Measurements from ENCODE around the gene KCNAB1. TPM values are rescaled to one million over a fixed set of nuclear protein-coding genes. Genes with fewer than 3 reads are reported as not detected.

KCNAB1 gene
- total and polyA plus RNA-seq, 2 donors (not counting 3 experiments of a cell fraction or from before 2014, with no cell fraction given) = 0.21 TPM; not detected in 1

DNA sequence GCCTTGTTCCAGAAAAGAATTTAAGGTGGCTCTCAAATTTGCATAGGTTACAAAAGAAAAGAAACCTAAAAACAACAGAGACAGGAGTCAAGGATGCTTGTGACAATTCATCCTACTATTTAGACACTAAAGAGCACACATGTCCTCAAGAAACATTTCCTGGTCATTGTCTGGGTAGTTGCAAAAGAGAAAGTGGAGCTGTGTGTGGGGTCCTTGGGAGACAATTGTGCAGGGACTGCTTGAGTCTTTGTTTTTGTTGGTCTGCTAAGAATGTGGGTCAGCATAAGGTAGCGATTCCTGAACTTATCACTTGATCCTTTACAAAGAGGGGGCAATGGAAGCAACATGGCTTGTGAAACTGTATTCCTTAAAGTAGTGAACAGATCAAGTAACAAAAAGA, 185.3 kb downstream of the KCNAB1 start:
- no peak overlapping the region for H3K4me2 ChIP-seq (ENCODE audit: insufficient read depth, low read length)
- no peaks in the 10 kb centered on the region for H4K20me1 ChIP-seq (replicated peaks; ENCODE audit: control insufficient read depth, extremely low read depth, insufficient read depth, low read length)
- FAIRE-seq = no peak
- POLR2A ChIA-PET = no interaction called here
- no peaks in the 10 kb centered on the region for H3K79me2 ChIP-seq (ENCODE audit: control insufficient read depth, insufficient read depth, low read length)
- CTCF ChIA-PET = interaction anchor here (1.1 to 1.6 kb wide), 3 partner anchors 8 to 131 kb away, joined by 3 to 5 read pairs (median 3); no protein-coding TSS in a partner anchor
- BruUV-seq (replicated peaks) = no TSS peak
- dilution Hi-C loops (cut with MboI; ENCODE audit: extremely low pct_ligation_motif_present, low sequenced_read_pairs) = no loop called here
- no peak for DNase-seq (ENCODE audit: low read depth, low spot score)
- H3K27me3 ChIP-seq (ENCODE audit: control insufficient read depth in 2 of 2, insufficient read depth in 2 of 2, low read length in 2 of 2) = no peaks in the 10 kb centered on the region
- H3K27ac ChIP-seq (ENCODE audit: insufficient read depth, low read depth, low read length) = no peak overlapping the region
- no peaks in the 10 kb centered on the region for H3K9me3 ChIP-seq (replicated peaks; ENCODE audit: control insufficient read depth, insufficient read depth, low read length)
- no peak overlapping the region for H3K9ac ChIP-seq (replicated peaks; ENCODE audit: extremely low read depth, insufficient read depth, low read length)
- H3K4me1 ChIP-seq (ENCODE audit: control insufficient read depth, extremely low read depth, insufficient read depth, low read length) = peaks cover 53% of the 10 kb centered on the region
- no peak overlapping the region for H2AFZ ChIP-seq (ENCODE audit: low read depth, low read length)
- TF ChIP-seq MAX (IDR thresholded peaks at IDR 0.05; ENCODE audit: insufficient read depth, insufficient read length) (no peak), GATA2 (IDR thresholded peaks at IDR 0.05; ENCODE audit: insufficient read depth, insufficient read length, low read depth, low read length) (no peak), POLR2AphosphoS5 (IDR thresholded peaks at IDR 0.05; ENCODE audit: insufficient read depth, low read depth, low read length) (no peak), FOS (IDR thresholded peaks at IDR 0.05; ENCODE audit: borderline replicate concordance, insufficient read depth, low read length) (no peak), EZH2 (IDR thresholded peaks at IDR 0.05; ENCODE audit: borderline replicate concordance, low read depth, low read length, severe bottlenecking) (no peak), POLR2A (IDR thresholded peaks at IDR 0.05; ENCODE audit: low read depth, low read length) (no peak), MYC (IDR thresholded peaks at IDR 0.05; ENCODE audit: low read depth, low read length) (no peak), JUN (IDR thresholded peaks at IDR 0.05; ENCODE audit: borderline replicate concordance, insufficient read depth, insufficient read length, low read depth) (no peak)
- TF ChIP-seq, protein P1, sequence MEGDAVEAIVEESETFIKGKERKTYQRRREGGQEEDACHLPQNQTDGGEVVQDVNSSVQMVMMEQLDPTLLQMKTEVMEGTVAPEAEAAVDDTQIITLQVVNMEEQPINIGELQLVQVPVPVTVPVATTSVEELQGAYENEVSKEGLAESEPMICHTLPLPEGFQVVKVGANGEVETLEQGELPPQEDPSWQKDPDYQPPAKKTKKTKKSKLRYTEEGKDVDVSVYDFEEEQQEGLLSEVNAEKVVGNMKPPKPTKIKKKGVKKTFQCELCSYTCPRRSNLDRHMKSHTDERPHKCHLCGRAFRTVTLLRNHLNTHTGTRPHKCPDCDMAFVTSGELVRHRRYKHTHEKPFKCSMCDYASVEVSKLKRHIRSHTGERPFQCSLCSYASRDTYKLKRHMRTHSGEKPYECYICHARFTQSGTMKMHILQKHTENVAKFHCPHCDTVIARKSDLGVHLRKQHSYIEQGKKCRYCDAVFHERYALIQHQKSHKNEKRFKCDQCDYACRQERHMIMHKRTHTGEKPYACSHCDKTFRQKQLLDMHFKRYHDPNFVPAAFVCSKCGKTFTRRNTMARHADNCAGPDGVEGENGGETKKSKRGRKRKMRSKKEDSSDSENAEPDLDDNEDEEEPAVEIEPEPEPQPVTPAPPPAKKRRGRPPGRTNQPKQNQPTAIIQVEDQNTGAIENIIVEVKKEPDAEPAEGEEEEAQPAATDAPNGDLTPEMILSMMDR (IDR thresholded peaks at IDR 0.05; ENCODE audit: extremely low read depth in 1 of 2, insufficient read depth in 1 of 2, low read depth in 1 of 2, low read length in 2 of 2) = no peak
- intact Hi-C loops (cut with micrococcal nuclease) = loop anchor here (2.0 to 10.0 kb wide), 3 partner anchors 127 to 519 kb away; partner anchors contain the start of gene LEKR1
- no peak overlapping the region for H3K4me3 ChIP-seq (replicated peaks in 1 of 3; ENCODE audit: insufficient read depth in 1 of 3, low read depth in 1 of 3, low read length in 3 of 3)
- H3K9me1 ChIP-seq (replicated peaks; ENCODE audit: control insufficient read depth, extremely low read depth, insufficient read depth, low read length) = no peaks in the 10 kb centered on the region
- H3K36me3 ChIP-seq (ENCODE audit: control insufficient read depth in 2 of 2, extremely low read depth in 1 of 2, insufficient read depth in 2 of 2, low read length in 2 of 2) = no peaks in the 10 kb centered on the region

All from endothelial cell of umbilical vein (primary cell).